Endometrial microvascular endothelial cells (primary cell): ENCODE measurements around the gene ARMCX2. TPM values are rescaled to one million over a fixed set of nuclear protein-coding genes. Genes with fewer than 3 reads are reported as not detected.
"Not testable (repeated sequence)": the region's sequence is repeated elsewhere in the genome, so short reads cannot be mapped to it uniquely, and the experiment has no call there.

Experiments used
- in situ Hi-C: cut with HindIII; loops from 2 replicates; pipeline ENCODE4 v1.10.0; 2017; ENCODE audit warnings: low sequenced_read_pairs, low pct_unique_long_range_greater_than_20kb; ENCODE audit errors: inconsistent ontology term
- total RNA-seq: library from RNA; depleted of rRNA; stranded (reverse); fragments of >200 nt; gene quantifications from one replicate; pipeline ENCODE4 v1.2.3, GENCODE V29; 2015; ENCODE audit errors: inconsistent ontology term

ARMCX2 gene
- 54.8 TPM for total RNA-seq

DNA sequence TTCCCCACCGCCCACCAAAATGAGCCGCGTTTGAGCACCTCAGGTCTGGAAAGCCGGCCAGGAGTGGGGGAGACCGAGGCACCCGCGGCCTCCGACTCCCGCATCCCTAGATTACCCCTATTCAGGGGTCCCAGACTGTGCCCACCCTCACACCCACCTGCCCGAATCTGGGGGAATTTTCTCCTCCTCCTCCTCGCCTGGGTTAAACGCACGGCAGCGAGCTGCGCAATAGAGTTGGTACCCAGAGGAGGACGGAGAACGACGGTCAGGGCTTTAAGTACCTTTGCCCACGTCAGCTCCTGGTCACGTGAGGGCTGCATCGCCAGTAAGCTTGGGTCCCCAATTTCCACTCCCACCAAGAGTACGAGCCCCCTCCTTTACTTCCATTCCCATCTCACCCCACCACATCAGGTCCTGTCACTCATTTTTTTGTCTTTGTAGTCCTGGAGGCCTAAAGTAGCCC, at the start of gene ARMCX2:
TSS of gene ARMCX2 (minus strand) at position 250 of the 463 bp plus-strand sequence. CDS start 2,262 bp downstream, outside the sequence.
- in situ Hi-C loops, result no loop called here

DNA sequence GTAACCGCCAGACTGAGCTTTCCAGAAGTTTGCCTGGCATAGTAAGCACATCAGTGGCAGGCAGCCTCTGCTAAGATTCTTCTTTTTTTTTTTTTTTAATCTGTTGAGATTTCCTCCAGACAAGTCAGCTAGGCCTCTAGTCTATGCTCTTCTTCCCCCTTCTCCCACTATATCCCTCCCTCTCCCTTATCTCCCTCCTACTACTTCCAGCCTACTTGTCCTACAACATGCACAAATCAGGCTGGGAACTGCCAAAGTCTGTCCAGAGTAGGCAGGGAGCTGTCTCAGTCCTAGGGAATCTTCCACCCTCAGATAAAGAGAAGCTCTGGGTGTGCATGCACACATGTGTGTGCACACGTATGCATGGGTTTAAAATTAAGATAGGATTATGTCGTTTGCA, 49.7 kb upstream of the ARMCX2 start:
- in situ Hi-C loops, result no loop called here

DNA sequence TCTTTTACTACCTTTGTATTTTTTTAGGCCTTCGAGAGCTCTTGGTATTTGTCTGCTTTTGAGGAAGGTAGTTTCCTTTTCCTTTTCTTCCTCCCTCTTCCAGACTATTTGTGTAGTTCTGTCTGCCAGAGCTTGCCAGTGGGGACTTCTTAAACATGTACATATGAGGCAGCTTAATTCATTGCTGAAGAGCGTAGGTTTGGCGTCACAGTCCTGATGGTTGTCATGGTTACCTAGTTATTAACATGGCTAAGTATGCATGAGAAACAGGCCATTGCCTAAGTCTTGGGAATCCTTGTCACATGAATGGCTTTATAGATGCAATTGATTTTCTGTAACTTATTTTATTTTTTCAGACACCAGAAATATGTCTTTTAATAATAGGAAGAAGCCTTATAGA, 48.5 kb upstream of the ARMCX2 start:
- in situ Hi-C loops, result no loop called here

DNA sequence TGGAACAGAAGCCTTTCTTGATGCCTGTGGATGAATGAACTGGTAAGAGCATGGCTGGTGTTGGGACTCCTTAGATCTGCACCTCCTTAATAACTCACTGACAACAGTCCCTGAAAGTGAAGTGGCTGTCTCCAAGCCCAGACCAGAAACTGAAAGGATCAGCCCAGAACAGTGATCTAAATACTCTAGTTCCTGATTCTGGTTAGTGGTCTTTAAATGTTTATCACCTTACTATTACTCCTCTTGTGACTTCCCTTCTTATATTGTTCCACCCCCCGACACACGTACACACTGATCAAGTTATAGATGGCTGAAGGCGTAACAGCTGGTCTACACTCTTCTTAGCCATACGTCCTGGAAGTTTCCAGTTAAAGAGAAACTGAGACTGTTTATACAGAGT, 33.8 kb upstream of the ARMCX2 start:
- in situ Hi-C loops, result no loop called here

DNA sequence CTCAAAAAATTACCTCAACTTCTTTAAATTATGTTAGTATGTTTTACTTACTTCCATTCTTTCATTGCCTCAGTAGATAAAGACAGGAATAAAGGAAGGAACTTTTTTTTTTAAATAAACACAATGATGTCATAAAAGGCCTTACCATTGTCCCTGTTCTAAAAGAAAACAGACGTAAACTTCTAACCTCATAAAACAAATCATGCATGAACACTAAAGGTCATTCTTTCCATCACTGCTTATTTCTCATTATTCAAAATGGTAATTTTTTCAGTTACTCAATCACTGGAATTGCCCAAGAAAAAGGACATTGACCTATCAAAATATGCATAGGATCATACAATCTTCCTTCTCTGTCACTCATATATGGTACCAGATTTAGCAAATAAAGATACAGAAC, 32.2 kb upstream of the ARMCX2 start:
- in situ Hi-C loops, result no loop called here

DNA sequence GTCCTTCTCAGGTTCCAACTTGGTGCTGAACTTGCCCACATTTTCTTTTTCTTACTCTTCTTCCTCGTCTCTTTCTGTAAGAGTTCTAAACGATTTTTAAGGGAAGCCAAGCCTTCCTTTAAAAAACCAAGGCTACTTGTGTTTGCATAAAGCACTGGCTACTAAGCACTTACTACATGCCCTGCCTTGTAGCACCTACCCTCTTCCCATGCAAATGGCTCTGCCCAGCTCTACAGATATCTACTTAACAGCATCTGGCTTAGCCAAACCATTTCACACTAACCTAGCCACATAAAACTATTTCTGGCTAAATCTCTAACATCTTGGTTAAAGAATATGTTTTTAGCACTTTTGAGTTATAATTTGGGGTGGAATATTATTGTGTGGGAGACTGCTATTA, 26.9 kb upstream of the ARMCX2 start:
- in situ Hi-C loops, result no loop called here

DNA sequence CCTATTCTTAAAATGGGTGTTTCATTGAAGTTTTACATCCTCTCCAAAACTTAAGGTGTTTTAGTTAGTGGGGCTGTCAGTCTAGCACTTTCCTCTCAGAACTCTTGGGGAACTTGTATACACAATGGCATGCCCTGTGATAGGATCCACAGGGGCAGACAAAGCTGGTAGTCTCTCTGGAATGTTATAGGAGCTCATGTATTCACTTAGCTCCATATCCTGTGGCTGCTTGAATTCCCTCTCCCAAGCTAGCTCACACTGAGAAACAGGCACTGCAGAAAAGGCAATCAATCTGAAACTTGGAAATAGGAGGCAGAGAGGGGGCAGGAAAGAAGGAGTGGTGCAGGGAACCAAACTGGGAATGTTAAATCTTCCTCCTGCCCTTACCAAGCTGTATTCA, 26.3 kb upstream of the ARMCX2 start:
- in situ Hi-C loops, result no loop called here

DNA sequence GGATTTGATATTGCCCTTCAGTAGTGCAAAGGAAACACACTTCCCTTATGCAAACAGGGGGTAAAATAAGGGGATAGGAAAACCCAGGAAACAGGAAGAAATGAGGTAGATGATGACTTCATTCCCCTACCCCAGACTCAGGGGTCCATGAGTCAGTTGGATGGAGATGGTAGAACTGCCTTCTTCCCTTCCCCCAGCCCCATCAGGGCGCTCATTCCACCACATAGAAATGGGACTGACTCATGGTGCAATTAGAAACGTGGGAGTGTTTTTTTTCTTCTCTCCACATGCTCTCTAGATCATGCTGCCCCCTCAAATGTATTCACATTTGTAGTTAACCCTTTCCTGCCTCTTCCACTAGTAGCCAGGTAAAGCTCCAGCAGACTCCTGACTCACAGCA, 23.1 kb upstream of the ARMCX2 start:
- in situ Hi-C loops, result no loop called here

DNA sequence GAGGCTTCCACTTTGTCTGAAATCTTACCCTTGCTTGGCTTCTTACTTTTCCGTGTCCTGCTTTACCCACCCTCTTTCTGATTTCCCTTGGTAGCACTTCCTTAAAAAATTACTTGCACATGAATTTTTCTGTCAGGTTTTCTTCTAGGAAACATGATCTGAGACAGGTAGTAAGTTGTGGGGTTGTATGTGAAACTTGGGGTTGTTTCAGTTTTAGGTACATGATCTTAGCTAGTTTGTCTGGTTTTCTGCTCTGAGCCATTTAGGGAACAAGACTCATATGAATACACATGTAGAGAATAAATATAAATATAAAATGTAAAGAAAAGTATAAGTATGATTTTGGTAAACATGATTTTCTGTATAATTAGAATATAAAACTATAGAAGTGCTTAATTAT, 17.4 kb upstream of the ARMCX2 start:
- in situ Hi-C loops, result no loop called here

DNA sequence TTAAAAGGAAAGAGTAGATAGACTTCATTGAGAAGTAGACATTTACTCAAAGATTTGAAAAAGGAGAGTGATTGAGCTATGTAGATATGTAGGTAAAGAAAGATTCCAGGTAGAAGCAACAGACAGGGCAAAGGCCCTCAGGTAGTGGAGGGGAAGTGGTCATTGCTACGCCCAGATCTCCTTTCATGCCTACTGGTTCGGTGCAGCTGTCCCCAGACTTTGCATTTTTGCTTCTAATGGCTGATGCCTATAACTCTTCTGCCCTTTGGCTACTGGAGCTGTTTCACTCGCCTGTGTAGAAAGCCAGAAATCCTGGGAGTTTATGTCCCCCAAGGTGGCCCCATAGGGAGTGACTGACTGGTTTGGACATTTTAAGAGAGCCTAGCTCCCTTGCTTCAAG, 16.9 kb upstream of the ARMCX2 start:
- in situ Hi-C loops, result no loop called here

DNA sequence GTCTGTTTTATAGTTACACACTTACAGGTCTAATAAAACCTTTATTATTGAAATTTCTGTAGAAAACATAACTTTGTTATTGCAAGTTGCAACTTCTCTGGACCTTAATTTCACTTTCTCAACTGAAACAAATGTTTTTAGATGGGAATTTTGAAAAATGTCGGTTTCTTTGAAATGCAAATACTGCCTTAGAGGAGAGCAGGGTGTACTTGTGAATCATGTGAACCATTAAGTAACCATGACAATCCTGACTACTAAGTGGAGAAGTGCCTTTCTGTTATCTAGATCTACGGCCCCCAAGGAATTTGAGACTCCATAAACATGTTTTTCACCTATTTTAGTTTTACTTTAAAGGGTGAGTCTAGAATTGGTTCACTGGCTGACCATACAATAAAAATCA, 8.5 kb upstream of the ARMCX2 start:
- in situ Hi-C loops, result no loop called here

DNA sequence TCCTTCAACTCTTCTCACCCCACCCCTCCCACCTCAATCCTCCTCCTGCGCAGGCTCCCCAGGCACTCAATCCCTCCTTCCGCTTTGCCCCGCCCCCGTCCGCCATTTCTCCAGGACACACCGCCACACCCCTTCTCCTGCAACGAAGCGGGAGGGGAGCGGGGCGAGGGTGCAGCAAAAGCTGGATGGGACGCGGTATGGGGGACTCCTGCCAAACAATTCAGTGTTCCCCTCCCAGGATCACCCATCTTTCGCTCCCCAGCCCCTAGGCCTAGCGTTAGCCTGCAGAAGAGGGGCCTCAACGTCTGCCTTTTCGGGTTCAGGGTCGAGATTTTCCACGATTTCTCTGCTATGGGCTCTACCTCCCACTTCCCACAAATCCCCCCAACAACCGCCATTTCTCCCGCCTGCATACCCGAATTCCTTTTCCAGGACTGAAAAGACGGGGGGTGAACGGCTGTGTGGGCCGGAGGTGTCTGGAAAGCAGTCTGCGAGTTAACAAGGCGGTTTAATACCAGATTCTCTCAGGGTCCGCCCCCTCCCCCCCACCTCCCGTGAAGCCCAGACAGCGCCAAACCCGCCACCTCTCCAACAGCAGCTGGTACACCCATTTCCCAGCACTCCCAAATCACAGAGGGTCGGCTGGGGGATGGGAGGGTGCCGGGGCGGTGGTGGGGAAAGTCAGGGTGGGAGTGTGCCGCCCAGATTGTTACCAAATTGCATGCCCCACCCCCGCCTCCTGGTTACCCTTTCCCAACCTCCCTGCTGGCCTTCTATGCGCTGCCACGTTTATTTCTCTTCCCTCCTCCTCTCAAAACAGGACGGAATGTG, 774 bp downstream of the ARMCX2 start:
- in situ Hi-C loops, result no loop called here

DNA sequence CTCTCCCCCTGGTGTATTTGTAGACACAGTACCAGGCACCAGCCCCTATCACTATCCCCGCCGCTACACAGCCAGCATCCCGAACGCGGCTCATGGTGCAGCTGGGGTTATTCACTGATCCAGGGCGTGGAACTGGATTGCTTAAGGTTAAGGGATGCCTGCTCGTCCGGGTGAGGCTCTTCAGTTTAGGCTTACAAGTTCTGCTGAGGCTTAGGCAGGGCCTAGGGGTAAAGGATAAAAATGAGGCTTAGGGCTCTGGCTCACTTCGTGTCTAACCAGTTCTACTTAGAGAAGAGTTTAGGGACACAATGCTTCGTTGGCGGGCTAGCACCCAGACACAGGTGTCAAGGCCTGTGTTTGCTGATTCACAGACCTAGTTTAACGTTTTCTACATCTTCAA, 2.2 kb downstream of the ARMCX2 start:
- in situ Hi-C loops, result no loop called here

DNA sequence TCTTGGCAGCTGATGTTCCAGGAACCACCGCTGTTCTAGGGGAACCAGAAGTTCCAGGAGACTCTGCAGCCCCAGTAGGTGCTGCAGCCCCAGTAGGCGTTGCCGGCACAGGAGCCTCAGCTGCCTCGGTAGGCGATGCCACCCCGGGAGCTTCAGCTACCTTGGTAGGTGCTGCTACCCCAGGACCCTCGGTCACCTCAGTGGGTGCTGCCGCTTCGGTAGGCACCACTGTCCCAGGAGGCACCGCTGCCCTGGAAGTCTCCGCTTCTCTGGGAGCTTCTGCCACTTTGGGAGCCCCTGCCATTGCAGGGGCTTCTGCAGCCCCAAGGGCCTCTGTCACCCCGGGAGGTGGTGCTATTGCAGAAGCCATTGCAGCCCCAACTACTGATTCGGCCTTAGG, 2.8 kb downstream of the ARMCX2 start:
- in situ Hi-C loops, result no loop called here

DNA sequence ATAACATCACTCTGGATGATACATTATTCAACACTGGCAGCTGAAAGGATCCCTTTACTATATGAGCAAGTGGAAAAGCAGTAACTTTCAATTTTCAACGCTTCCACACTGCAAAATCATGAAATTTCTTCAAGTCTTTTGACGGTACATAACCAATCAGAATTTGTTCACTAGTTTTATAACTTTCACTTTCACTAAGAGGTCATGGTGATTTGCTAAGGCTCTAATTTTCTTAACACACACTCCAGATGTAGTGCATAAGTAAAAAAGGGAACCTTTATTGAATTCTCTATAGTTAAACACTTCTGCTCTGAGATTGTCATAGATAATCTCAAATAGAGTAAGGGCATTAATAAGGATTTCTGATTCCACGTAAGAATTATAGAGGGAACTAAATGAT, 4.1 kb downstream of the ARMCX2 start:
- in situ Hi-C loops, result no loop called here

DNA sequence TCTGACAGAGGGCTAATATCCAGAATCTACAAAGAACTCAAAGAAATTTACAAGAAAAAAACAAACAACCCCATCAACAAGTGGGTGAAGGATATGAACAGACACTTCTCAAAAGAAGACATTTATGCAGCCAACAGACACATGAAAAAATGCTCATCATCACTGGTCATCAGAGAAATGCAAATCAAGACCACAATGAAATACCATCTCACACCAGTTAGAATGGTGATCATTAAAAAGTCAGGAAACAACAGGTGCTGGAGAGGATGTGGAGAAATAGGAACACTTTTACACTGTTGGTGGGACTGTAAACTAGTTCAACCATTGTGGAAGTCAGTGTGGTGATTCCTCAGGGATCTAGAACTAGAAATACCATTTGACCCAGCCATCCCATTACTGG, 11.9 kb downstream of the ARMCX2 start:
- in situ Hi-C loops, result not testable (repeated sequence)

DNA sequence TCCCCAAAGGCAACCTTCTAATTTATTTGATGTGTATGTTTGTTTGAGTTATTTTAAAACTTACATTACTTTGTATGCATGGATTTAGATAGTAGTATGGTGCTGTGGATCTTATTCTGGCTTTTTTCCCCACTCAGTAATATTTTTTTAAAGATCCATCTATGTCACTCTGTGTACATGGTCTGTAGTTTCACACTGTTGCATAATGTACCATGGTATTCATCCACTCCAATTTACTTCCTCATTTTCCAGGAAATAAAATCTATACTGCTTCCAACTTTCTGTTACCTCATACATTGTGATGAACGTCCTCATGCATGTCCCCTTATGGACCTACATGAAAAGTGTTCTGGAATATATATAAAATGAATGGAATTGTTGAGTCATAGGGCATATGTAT, 17.6 kb downstream of the ARMCX2 start:
- in situ Hi-C loops, result no loop called here

DNA sequence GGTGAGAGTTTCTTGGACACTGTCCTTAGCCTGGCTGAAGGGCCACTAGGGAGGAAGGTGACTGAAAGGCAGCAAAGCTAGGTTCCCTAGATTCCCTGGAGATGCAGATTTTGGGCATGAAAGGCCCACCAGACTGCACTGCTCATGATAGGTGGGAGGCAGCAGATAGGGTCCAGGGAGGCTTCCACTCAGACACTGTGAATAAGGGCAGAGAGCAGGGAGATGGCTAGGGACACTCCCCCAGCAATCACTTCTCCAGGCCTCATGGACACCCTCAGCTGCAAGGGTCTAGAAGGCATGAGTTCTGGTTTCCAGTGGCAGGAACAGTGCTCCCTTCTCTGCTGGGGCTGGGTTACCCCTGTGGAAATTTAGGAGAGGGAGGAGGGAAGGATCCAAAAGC, 20.1 kb downstream of the ARMCX2 start:
- in situ Hi-C loops, result no loop called here

DNA sequence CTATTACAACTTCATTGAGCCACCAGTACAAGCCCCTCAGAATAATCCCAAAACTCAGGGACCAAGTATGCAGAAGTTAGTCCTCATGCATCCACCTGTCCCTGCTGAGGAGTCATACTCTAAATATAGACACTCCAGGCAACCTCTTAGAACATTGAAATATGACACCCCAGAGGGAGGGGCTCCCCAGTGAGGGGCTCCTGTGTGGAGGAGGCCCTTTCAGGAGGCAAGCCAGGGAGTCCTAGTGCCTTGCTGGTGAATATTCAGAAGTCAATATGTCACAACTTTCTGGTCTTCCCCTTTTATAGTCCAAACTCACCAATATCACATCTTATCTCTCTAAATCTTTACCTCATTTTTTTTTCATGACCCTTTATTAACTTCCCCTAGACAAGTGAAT, 40.3 kb downstream of the ARMCX2 start:
- in situ Hi-C loops, result no loop called here

DNA sequence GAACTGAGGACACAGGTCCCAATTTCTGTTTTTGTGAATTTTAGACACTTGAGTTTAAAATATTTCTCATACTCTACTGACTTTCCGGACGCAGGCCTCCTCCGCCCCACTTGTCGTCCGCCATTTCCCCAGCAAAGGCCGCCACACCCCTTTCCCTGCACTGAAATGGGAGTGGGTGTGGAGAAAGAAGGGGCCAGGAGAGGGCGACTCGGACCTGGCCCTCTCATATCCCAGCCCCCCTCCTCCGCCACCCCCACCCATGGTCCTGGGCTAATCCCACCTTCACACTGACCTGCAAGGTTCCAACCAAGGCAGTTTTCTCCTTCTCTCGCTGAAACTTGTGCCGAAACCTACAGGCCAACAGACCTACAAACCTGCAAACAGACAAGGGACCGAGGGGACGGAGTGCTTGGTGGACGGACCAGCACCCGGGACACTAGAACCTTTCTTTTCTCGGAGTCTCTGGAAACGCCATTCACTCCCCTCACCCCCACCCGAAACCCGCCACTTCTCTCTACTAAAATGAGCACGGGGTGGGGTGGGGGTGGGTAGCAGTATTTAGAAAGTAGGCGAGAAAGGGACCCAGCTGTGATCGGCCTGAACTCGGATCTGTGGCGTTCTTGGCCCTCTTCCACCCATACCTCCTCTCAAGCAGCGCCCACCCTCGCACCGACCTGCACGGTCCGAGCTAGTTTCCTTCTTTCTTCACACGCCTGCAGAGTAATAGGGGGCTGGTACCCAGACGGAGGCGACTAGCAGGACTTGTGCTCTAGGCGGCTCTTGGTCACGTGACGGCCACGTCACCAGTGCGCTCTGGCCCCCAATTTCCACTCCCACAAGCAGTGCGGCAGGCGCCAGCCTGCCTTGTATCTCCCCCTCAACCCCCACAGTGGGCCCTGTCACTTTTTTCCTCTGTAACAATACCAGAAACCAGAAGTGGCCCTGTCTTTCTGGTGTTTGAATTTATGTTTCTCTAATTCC, 42.1 kb downstream of the ARMCX2 start, which contains the start of gene ARMCX6:
TSS of gene ARMCX6 (minus strand) at position 790 of the 981 bp plus-strand sequence. CDS start 1,380 bp downstream, outside the sequence.
- in situ Hi-C loops, result no loop called here
